Ascending aorta (tissue), 2 donors: ENCODE data around the gene PALD1. TPM values are rescaled to one million over a fixed set of nuclear protein-coding genes. Genes with fewer than 3 reads are reported as not detected.

Experiments
- DNase-seq, 2 donors: peaks; one replicate each; pipeline ENCODE4 v3.0.0-alpha.2; 2019; ENCODE audit warnings: low spot score in 2 of 2
- H3K27ac ChIP-seq, 2 donors: fragments of 200-600 bp; sonication (generic); one replicate each; pipeline ENCODE4 v1.5.1; 2016 to 2017; ENCODE audit warnings: mild to moderate bottlenecking in 1 of 2
- H3K27me3 ChIP-seq: fragments of 200-600 bp; sonication (generic); one replicate; pipeline ENCODE4 v1.5.1; 2017
- H3K36me3 ChIP-seq, 2 donors: fragments of 200-600 bp; sonication (generic); one replicate each; pipeline ENCODE4 v1.5.1; 2016
- H3K4me1 ChIP-seq, 2 donors: fragments of 200-600 bp; sonication (generic); one replicate each; pipeline ENCODE4 v1.5.1; 2016 to 2017; ENCODE audit warnings: mild to moderate bottlenecking in 1 of 2
- H3K4me3 ChIP-seq, 2 donors: fragments of 200-600 bp; sonication (generic); one replicate each; pipeline ENCODE4 v1.5.1; 2016 to 2017; ENCODE audit warnings: mild to moderate bottlenecking in 1 of 2
- H3K9me3 ChIP-seq, 2 donors: fragments of 200-600 bp; sonication (generic); one replicate each; pipeline ENCODE4 v1.5.1; 2016
- intact Hi-C: fragments of 100-400 bp; cut with DNase I; formaldehyde crosslinking; loops from one replicate; pipeline ENCODE4 v1.15.1; 2023
- total RNA-seq: library from RNA; depleted of rRNA; stranded (reverse); fragments of >200 nt; gene quantifications from one replicate; pipeline ENCODE4 v1.1.0, GENCODE V29; 2016
- TF ChIP-seq, protein P1 (sequence below), 3 experiments: fragments of 200-600 bp in 2 of 3; fragments of 450-650 bp in 1 of 3; sonication (generic) in 2 of 3; IDR thresholded peaks; one replicate each; pipeline ENCODE4 v1.5.1; 2016 to 2019; ENCODE audit warnings: antibody characterized with exemption in 3 of 3, mild to moderate bottlenecking in 1 of 3, moderate library complexity in 1 of 3

Gene PALD1
- total RNA-seq, 1 donor from 2014 or later: 21.7 TPM

DNA sequence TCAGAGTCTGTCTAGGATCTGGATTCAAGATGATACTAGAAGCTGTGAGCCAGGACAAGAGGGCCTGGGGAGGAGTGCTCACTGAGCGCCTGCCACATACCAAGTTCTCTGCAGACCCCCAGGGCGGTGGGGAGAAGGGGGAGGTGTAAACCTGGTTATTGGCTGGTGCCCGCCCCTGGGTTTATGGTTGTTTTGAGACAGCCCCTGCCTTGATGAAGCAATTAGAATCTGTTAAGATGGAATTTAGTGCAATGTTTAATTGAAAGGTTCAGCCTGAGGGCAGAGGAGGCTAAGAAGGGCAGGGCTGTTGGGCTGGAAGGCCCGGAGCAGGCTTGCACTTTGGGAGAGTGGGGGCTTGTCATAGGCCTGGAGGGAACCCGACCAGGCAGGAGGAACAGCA, 81.3 kb downstream of the PALD1 start:
- no peak overlapping the region for H3K27ac ChIP-seq
- intact Hi-C loops: loop anchor here (2.0 kb wide), 1 partner anchor 199 kb away; no protein-coding TSS in a partner anchor

DNA sequence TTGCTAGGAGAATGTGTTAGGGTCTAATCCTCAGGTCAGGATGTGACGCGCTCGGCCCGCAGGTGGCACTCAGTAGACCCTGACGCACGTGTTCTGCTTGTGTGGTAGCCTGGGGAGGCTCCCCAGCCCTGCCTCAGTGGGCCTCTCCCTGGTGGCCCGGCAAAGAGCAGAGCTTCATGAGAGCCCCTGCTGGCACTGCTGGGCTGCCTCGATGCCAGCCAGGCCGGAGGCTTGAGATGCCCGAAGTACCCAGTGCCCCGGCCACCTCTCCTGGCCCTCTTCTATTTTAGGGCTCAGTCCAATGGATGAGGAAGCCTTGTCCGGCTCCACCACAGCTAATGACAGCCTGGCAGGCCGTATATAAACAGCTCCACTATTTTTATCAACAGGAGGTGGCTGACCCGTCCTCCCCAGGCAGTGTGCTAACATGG, 82.0 kb downstream of the PALD1 start:
- intact Hi-C loops: no loop called here

More for the DNA sequence above, 81.3 kb downstream of the PALD1 start:
- H3K27me3 ChIP-seq: no peaks in the 10 kb centered on the region
- TF ChIP-seq, protein P1, sequence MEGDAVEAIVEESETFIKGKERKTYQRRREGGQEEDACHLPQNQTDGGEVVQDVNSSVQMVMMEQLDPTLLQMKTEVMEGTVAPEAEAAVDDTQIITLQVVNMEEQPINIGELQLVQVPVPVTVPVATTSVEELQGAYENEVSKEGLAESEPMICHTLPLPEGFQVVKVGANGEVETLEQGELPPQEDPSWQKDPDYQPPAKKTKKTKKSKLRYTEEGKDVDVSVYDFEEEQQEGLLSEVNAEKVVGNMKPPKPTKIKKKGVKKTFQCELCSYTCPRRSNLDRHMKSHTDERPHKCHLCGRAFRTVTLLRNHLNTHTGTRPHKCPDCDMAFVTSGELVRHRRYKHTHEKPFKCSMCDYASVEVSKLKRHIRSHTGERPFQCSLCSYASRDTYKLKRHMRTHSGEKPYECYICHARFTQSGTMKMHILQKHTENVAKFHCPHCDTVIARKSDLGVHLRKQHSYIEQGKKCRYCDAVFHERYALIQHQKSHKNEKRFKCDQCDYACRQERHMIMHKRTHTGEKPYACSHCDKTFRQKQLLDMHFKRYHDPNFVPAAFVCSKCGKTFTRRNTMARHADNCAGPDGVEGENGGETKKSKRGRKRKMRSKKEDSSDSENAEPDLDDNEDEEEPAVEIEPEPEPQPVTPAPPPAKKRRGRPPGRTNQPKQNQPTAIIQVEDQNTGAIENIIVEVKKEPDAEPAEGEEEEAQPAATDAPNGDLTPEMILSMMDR (IDR thresholded peaks at IDR 0.05): no peak
- peaks cover 0 to 7% of the 10 kb centered on the region in 2 donors for H3K36me3 ChIP-seq
- H3K9me3 ChIP-seq: no peaks in the 10 kb centered on the region
- no peak for DNase-seq
- no peaks in the 10 kb centered on the region for H3K4me1 ChIP-seq
- H3K4me3 ChIP-seq: no peak overlapping the region

DNA sequence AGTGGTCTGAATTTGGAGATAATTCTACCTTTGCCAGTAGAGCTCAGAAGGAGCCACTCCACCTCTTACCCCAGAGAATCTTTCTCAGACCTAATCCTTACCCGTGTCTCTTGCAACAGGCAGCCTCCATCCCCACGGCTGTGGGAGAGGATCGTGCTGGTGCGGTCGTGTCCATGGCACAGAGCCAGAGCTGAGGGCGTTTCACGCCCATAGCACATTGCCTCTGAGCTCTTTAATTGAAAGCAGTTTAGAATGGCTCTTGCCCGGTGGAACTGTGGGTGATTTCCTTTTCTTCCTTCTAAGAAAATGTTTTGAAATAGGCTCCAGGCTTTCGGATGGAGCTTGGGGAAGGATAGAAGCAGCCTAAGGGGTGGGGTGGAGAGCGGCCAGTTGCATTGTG, 82.5 kb downstream of the PALD1 start:
- no peak for DNase-seq
- Histone ChIP-seq H3K36me3 (peaks cover 0 to 19% of the 10 kb centered on the region in 2 donors), H3K27me3 (no peaks in the 10 kb centered on the region), H3K9me3 (no peaks in the 10 kb centered on the region), H3K4me3 (no peak overlapping the region), H3K4me1 (no peaks in the 10 kb centered on the region), H3K27ac (no peak overlapping the region)
- intact Hi-C loops: no loop called here
- TF ChIP-seq, protein P1 (IDR thresholded peaks at IDR 0.05): no peak

More for the DNA sequence above, 82.0 kb downstream of the PALD1 start:
- no peak overlapping the region for H3K27ac ChIP-seq
- H3K36me3 ChIP-seq: peaks cover 0 to 13% of the 10 kb centered on the region in 2 donors
- no peaks in the 10 kb centered on the region for H3K27me3 ChIP-seq
- H3K4me3 ChIP-seq: no peak overlapping the region
- TF ChIP-seq, protein P1 (IDR thresholded peaks at IDR 0.05): no peak
- no peak for DNase-seq
- no peaks in the 10 kb centered on the region for H3K4me1 ChIP-seq
- H3K9me3 ChIP-seq: no peaks in the 10 kb centered on the region

DNA sequence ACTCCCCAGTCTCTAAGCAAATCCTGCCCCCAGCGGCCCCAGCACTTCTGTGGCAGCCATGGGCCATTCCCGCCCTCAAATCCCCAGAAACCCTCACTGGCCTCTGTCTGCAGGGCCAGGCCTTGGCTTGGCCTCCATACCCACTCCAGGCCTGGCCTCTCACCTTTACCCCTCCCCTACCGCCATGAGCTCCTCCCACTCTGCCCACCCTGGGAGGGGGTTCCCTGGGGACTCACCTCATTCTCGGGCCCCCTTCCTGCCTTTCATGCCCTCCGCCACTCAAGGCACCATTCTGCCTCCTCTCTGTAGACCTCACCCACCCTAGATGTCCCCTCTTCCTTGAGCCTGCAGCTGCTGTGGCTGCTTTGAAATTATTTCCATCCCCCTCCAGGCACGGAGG, 83.0 kb downstream of the PALD1 start:
- TF ChIP-seq, protein P1 (IDR thresholded peaks at IDR 0.05): no peak
- Histone ChIP-seq H3K9me3 (no peaks in the 10 kb centered on the region), H3K36me3 (peaks cover under 1 to 20% of the 10 kb centered on the region in 2 donors), H3K4me3 (no peak overlapping the region), H3K27me3 (no peaks in the 10 kb centered on the region), H3K27ac (no peak overlapping the region), H3K4me1 (no peaks in the 10 kb centered on the region)
- intact Hi-C loops: no loop called here
- DNase-seq: no peak

DNA sequence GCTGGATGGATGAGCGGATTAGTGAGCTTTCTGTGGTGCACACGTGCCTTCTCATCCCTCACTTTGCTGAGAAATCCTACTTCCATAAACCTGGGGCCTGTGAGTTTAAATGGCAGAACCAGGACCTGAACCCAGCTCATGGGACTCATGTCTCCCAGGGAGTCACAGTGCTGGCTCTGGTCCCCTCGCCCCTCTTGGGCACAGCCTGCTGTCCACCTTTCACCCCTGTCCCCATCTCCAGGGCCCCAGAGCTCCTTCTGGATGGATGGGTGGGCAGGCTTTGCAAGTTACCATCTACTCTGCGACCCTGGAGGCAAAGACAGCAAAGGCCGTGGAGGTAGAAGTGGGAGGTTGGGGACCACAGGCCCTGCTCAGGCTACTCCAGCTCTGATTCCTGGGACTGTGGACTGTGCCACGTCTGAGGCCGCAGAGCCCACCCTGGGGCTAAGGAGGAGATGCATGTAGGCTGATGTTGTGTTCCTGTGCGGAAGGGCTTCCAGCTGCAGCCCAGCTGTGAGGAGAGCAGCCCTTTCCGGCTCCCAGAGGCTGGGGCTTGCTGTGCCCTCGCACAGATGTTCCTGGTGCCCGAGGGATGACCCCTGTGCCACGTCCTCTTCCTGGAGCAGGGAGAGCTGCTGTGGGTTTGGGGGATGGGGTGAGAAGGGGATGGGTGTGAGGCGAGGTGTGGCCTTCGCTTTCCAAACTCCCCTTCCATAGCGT, 83.6 kb downstream of the PALD1 start:
- Histone ChIP-seq H3K9me3 (no peaks in the 10 kb centered on the region), H3K27me3 (no peaks in the 10 kb centered on the region), H3K4me3 (no peak overlapping the region), H3K36me3 (peaks cover 4 to 20% of the 10 kb centered on the region in 2 donors), H3K4me1 (no peaks in the 10 kb centered on the region), H3K27ac (no peak overlapping the region)
- intact Hi-C loops: no loop called here
- TF ChIP-seq, protein P1 (IDR thresholded peaks at IDR 0.05): no peak
- DNase-seq: no peak
